Limb (tissue), 2 donors: Measurements from ENCODE around the gene SBF2.
"Not testable (repeated sequence)": the region's sequence is repeated elsewhere in the genome, so short reads cannot be mapped to it uniquely, and the experiment has no call there.

Experiments used
- DNase-seq, 2 donors: peaks; one replicate each; pipeline ENCODE4 v3.0.0-alpha.2; 2016; ENCODE audit errors: extremely low spot score in 2 of 2

The SBF2 gene

GRCh38 chr11:9903579-9903978 is 390.4 kb downstream of the SBF2 start:
- no peak for DNase-seq

GRCh38 chr11:9901943-9902342 is 392.1 kb downstream of the SBF2 start:
- no peak for DNase-seq

- not testable (repeated sequence) for DNase-seq
Measured at GRCh38 chr11:9900253-9900652, 393.8 kb downstream of the SBF2 start.

GRCh38 chr11:9899676-9900075 is 394.3 kb downstream of the SBF2 start:
- DNase-seq: no peak

- DNase-seq: no peak
Measured at GRCh38 chr11:9896902-9897301, 397.1 kb downstream of the SBF2 start.

GRCh38 chr11:9895006-9895405 is 399.0 kb downstream of the SBF2 start:
- no peak for DNase-seq

GRCh38 chr11:9893474-9893873 is 400.5 kb downstream of the SBF2 start:
- no peak for DNase-seq

GRCh38 chr11:9888938-9889337 is 405.1 kb downstream of the SBF2 start:
- DNase-seq: no peak

- DNase-seq: no peak
Measured at GRCh38 chr11:9887472-9887871, 406.5 kb downstream of the SBF2 start.

GRCh38 chr11:9886595-9886994 is 407.4 kb downstream of the SBF2 start:
- no peak for DNase-seq

GRCh38 chr11:9884601-9885000 is 409.4 kb downstream of the SBF2 start:
- DNase-seq: no peak

- DNase-seq: no peak
Measured at GRCh38 chr11:9880657-9881056, 413.4 kb downstream of the SBF2 start.

GRCh38 chr11:9878936-9879335 is 415.1 kb downstream of the SBF2 start:
- DNase-seq: no peak

- DNase-seq: no peak
Measured at GRCh38 chr11:9876331-9876730, 417.7 kb downstream of the SBF2 start.

- DNase-seq: no peak
Measured at GRCh38 chr11:9875862-9876261, 418.2 kb downstream of the SBF2 start.

GRCh38 chr11:9875399-9875798 is 418.6 kb downstream of the SBF2 start:
- DNase-seq: no peak

- DNase-seq: no peak
Measured at GRCh38 chr11:9874466-9874865, 419.6 kb downstream of the SBF2 start.

GRCh38 chr11:9868641-9869040 is 425.4 kb downstream of the SBF2 start:
- no peak for DNase-seq

- no peak for DNase-seq
Measured at GRCh38 chr11:9862981-9863380, 431.0 kb downstream of the SBF2 start.

- peak; percentile 27 to 44 for DNase-seq
Measured at GRCh38 chr11:9861860-9862725, 431.9 kb downstream of the SBF2 start.

- DNase-seq: no peak
Measured at GRCh38 chr11:9859554-9860305, 434.3 kb downstream of the SBF2 start.

GRCh38 chr11:9858822-9859221 is 435.2 kb downstream of the SBF2 start:
- no peak for DNase-seq

- no peak for DNase-seq
Measured at GRCh38 chr11:9858218-9858617, 435.8 kb downstream of the SBF2 start.
